H9 (cell line): Measurements from ENCODE around the gene DTWD1. TPM values are rescaled to one million over a fixed set of nuclear protein-coding genes. Genes with fewer than 3 reads are reported as not detected.

Source experiments
- DNase-seq: peaks from one replicate; pipeline ENCODE4 v3.0.0-alpha.2; 2017
- H2AFZ ChIP-seq: one replicate; pipeline ENCODE4 v1.6.1; 2013; ENCODE audit warnings: mild to moderate bottlenecking, low read length, control low read depth, moderate library complexity
- H2AK5ac ChIP-seq: 2 replicates; pipeline ENCODE4 v1.6.1; 2013; ENCODE audit warnings: low read length, control low read depth, mixed read lengths; ENCODE audit not compliant: insufficient read length
- H2BK120ac ChIP-seq: one replicate; pipeline ENCODE4 v1.6.1; 2013; ENCODE audit warnings: low read depth, mild to moderate bottlenecking, low read length, control low read depth, inconsistent platforms; ENCODE audit not compliant: poor library complexity, severe bottlenecking
- H2BK12ac ChIP-seq: 2 replicates; pipeline ENCODE4 v1.6.1; 2013; ENCODE audit warnings: low read length, control low read depth, mixed read lengths, low read depth; ENCODE audit not compliant: insufficient read length
- H2BK15ac ChIP-seq: 2 replicates; pipeline ENCODE4 v1.6.1; 2013; ENCODE audit warnings: low read depth, low read length, control low read depth
- H2BK20ac ChIP-seq: one replicate; pipeline ENCODE4 v1.6.1; 2013; ENCODE audit warnings: low read depth, mild to moderate bottlenecking, low read length, control low read depth, inconsistent platforms; ENCODE audit not compliant: poor library complexity, severe bottlenecking
- H2BK5ac ChIP-seq: 2 replicates; pipeline ENCODE4 v1.6.1; 2013; ENCODE audit warnings: low read length, control low read depth, mixed read lengths; ENCODE audit not compliant: insufficient read length
- H3K14ac ChIP-seq: 2 replicates; pipeline ENCODE4 v1.6.1; 2013; ENCODE audit warnings: low read length, control low read depth; ENCODE audit not compliant: insufficient read depth
- H3K18ac ChIP-seq: 2 replicates; pipeline ENCODE4 v1.6.1; 2013; ENCODE audit warnings: low read depth, mild to moderate bottlenecking, mixed read lengths, low read length, control low read depth; ENCODE audit not compliant: insufficient read length
- H3K23ac ChIP-seq: 2 replicates; pipeline ENCODE4 v1.6.1; 2013; ENCODE audit warnings: low read length, control low read depth, mixed read lengths, low read depth; ENCODE audit not compliant: insufficient read length
- H3K23me2 ChIP-seq: 2 replicates; pipeline ENCODE4 v1.6.1; 2013; ENCODE audit warnings: low read depth, mild to moderate bottlenecking, mixed read lengths, low read length, control low read depth; ENCODE audit not compliant: insufficient read length, poor library complexity, severe bottlenecking
- H3K27ac ChIP-seq: 2 replicates; pipeline ENCODE4 v1.5.1; 2013; ENCODE audit warnings: low read length, control low read depth, mixed read lengths, low read depth; ENCODE audit not compliant: insufficient read length
- H3K27me3 ChIP-seq: 2 replicates; pipeline ENCODE4 v1.6.1; 2013; ENCODE audit warnings: low read length, control low read depth, inconsistent platforms; ENCODE audit not compliant: insufficient read depth
- H3K4ac ChIP-seq: 2 replicates; pipeline ENCODE4 v1.6.1; 2013; ENCODE audit warnings: low read depth, mild to moderate bottlenecking, control low read depth, inconsistent platforms, low read length, moderate library complexity
- H3K4me1 ChIP-seq: 2 replicates; pipeline ENCODE4 v1.6.1; 2013; ENCODE audit warnings: low read length, control low read depth, inconsistent platforms; ENCODE audit not compliant: insufficient read depth
- H3K4me2 ChIP-seq: 2 replicates; pipeline ENCODE4 v1.6.1; 2013; ENCODE audit warnings: low read length, control low read depth, mixed read lengths; ENCODE audit not compliant: insufficient read length, insufficient read depth
- H3K56ac ChIP-seq: 2 replicates; pipeline ENCODE4 v1.6.1; 2013; ENCODE audit warnings: low read depth, mild to moderate bottlenecking, mixed read lengths, low read length, control low read depth; ENCODE audit not compliant: insufficient read length
- H3K79me1 ChIP-seq: 2 replicates; pipeline ENCODE4 v1.6.1; 2013; ENCODE audit warnings: low read depth, mild to moderate bottlenecking, moderate library complexity, low read length, control low read depth, inconsistent platforms; ENCODE audit not compliant: insufficient read depth, poor library complexity, severe bottlenecking
- H3K79me2 ChIP-seq: 2 replicates; pipeline ENCODE4 v1.6.1; 2013; ENCODE audit warnings: low read length, control low read depth, inconsistent platforms; ENCODE audit not compliant: insufficient read depth
- H3K9ac ChIP-seq: 2 replicates; pipeline ENCODE4 v1.6.1; 2013; ENCODE audit warnings: low read length, control low read depth, mixed read lengths; ENCODE audit not compliant: insufficient read length; ENCODE audit errors: extremely low read depth
- H3K9me3 ChIP-seq: one replicate; pipeline ENCODE4 v1.6.1; 2013; ENCODE audit warnings: low read depth, low read length, inconsistent platforms; ENCODE audit not compliant: control insufficient read depth
- H3T11ph ChIP-seq: one replicate; pipeline ENCODE4 v1.6.1; 2013; ENCODE audit warnings: mild to moderate bottlenecking, low read length, control low read depth, inconsistent platforms
- H4K20me1 ChIP-seq: one replicate; pipeline ENCODE4 v1.6.1; 2013; ENCODE audit not compliant: control insufficient read depth, insufficient read length, insufficient read depth
- H4K5ac ChIP-seq: 2 replicates; pipeline ENCODE4 v1.6.1; 2013; ENCODE audit warnings: low read depth, mild to moderate bottlenecking, mixed read lengths, low read length, control low read depth; ENCODE audit not compliant: insufficient read length
- H4K8ac ChIP-seq: replicated peaks from 2 replicates; pipeline ENCODE4 v1.6.1; 2013; ENCODE audit warnings: low read length, control low read depth, mixed read lengths, low read depth; ENCODE audit not compliant: insufficient read length
- H4K91ac ChIP-seq: 2 replicates; pipeline ENCODE4 v1.6.1; 2013; ENCODE audit warnings: low read depth, mild to moderate bottlenecking, moderate library complexity, mixed read lengths, low read length, control low read depth; ENCODE audit not compliant: insufficient read length
- H3K27ac Mint-ChIP-seq, 3 experiments: 2 replicates in 2 of 3; 3 replicates in 1 of 3; pipeline ENCODE4 v1.8.0; 2020 to 2021; ENCODE audit warnings: mixed read lengths in 3 of 3, mild to moderate bottlenecking in 1 of 3, moderate library complexity in 1 of 3
- H3K27me3 Mint-ChIP-seq: 2 replicates; pipeline ENCODE4 v1.8.0; 2021; ENCODE audit warnings: low read depth, mild to moderate bottlenecking, moderate library complexity, mixed read lengths
- H3K36me3 Mint-ChIP-seq, 3 experiments: 2 replicates in 2 of 3; 3 replicates in 1 of 3; pipeline ENCODE4 v1.8.0; 2020 to 2021; ENCODE audit warnings: low read depth in 3 of 3, mixed read lengths in 3 of 3; ENCODE audit not compliant: insufficient read depth in 1 of 3
- H3K4me1 Mint-ChIP-seq, 2 experiments: 2 replicates each; pipeline ENCODE4 v1.8.0; 2020; ENCODE audit warnings: mixed read lengths in 2 of 2
- H3K4me3 Mint-ChIP-seq, 2 experiments: 2 replicates in 1 of 2; 3 replicates in 1 of 2; pipeline ENCODE4 v1.8.0; 2020 to 2021; ENCODE audit warnings: mild to moderate bottlenecking in 2 of 2, mixed read lengths in 2 of 2, moderate library complexity in 1 of 2
- H3K9me3 Mint-ChIP-seq, 2 experiments: 2 replicates in 1 of 2; 3 replicates in 1 of 2; pipeline ENCODE4 v1.8.0; 2020; ENCODE audit warnings: mild to moderate bottlenecking in 2 of 2, mixed read lengths in 2 of 2, moderate library complexity in 1 of 2
- CTCF ChIP-seq: fragments of 200-600 bp; sonication (generic); conservative IDR thresholded peaks from 3 replicates; pipeline ENCODE4 v1.8.0; 2021; ENCODE audit warnings: antibody characterized with exemption, mild to moderate bottlenecking
- WGBS: extraction: QIAGEN DNeasy Blood & Tissue Kit; methylation state at CpG from one replicate; pipeline ENCODE4 v1.1.7; 2013; ENCODE audit warnings: missing lambda C conversion rate, low lambda C conversion rate, mixed read lengths; ENCODE audit not compliant: insufficient read length; ENCODE audit errors: extremely low coverage; 5-methylcytosine and 5-hydroxymethylcytosine counted together
- total RNA-seq: library from RNA; stranded (reverse); gene quantifications from 2 replicates; pipeline ENCODE4 v1.2.1, GENCODE V29; 2021

Gene DTWD1
- total RNA-seq, 1 experiment from 2014 or later: 26.7 TPM

- peak overlapping the region in 1 of 3 experiments; percentile 32; a peak in 2 of 7 replicates for H3K27ac Mint-ChIP-seq
Observed at GRCh38 chr15:49644364-49644794, 23.5 kb downstream of the DTWD1 start.

More at GRCh38 chr15:49644364-49644794, 23.5 kb downstream of the DTWD1 start:
- Histone ChIP-seq H3K27me3 (no peaks in the 10 kb centered on the region), H3K27ac (no peak overlapping the region), H3K79me1 (no peaks in the 10 kb centered on the region), H4K8ac (no peak overlapping the region), H3K4ac (no peak overlapping the region), H2BK15ac (no peak overlapping the region), H2BK20ac (no peak overlapping the region), H2BK12ac (no peak overlapping the region), H2AFZ (no peak overlapping the region), H3K56ac (no peak overlapping the region), H3K9me3 (no peaks in the 10 kb centered on the region), H3K23me2 (no peaks in the 10 kb centered on the region), H3K18ac (no peak overlapping the region), H3K23ac (no peak overlapping the region), H2BK5ac (no peak overlapping the region), H3K79me2 (no peaks in the 10 kb centered on the region; the same call in 1 of the 2 replicates), H4K91ac (no peak overlapping the region), H3K9ac (no peak overlapping the region), H4K5ac (no peak overlapping the region), H3K4me2 (no peak overlapping the region), H3T11ph (no peak overlapping the region), H2AK5ac (no peak overlapping the region), H4K20me1 (no peaks in the 10 kb centered on the region), H3K4me1 (no peaks in the 10 kb centered on the region), H2BK120ac (no peak overlapping the region), H3K14ac (no peak overlapping the region)
- Mint-ChIP-seq H3K4me1 (peaks cover 11 to 14% of the 10 kb centered on the region in 2 experiments), H3K36me3 (peaks cover 0 to 3% (median 3%) of the 10 kb centered on the region in 3 experiments; a peak in 2 of 7 replicates), H3K27me3 (no peaks in the 10 kb centered on the region), H3K4me3 (no peak overlapping the region), H3K9me3 (no peaks in the 10 kb centered on the region)
- TF ChIP-seq CTCF: no peak
- WGBS: no CpG with 5 or more reads among the region's 1 CpG
- no peak for DNase-seq
